Activated CD8-positive, alpha-beta T cell treated with anti-CD3 and anti-CD28 coated beads for 36 hours (primary cell): ENCODE data around the gene POU3F3. TPM values are rescaled to one million over a fixed set of nuclear protein-coding genes. Genes with fewer than 3 reads are reported as not detected.

Experiments used
- ATAC-seq: fragments of 200-7000 bp; cut with Tn5 transposase; one replicate; pipeline ENCODE4 v1.10.0; 2021; ENCODE audit warnings: mild to moderate bottlenecking, moderate library complexity
- CTCF ChIA-PET: fragments of 350-600 bp; sonication (Branson Sonifier 250); formaldehyde crosslinking; loops from one replicate; lab custom pipeline; 2021; ENCODE audit warnings: antibody characterized with exemption; lab: Charles Lee
- POLR2A ChIA-PET: fragments of 350-600 bp; sonication (Branson Sonifier 250); formaldehyde crosslinking; loops from one replicate; lab custom pipeline; 2021; ENCODE audit warnings: antibody characterized with exemption; lab: Charles Lee
- DNase-seq: peaks from one replicate; pipeline ENCODE4 v3.0.0-alpha.2; 2020
- H3K27ac Mint-ChIP-seq: one replicate; pipeline ENCODE4 v1.8.0; 2021; ENCODE audit warnings: mild to moderate bottlenecking, mixed read lengths
- H3K27me3 Mint-ChIP-seq: one replicate; pipeline ENCODE4 v1.8.0; 2021; ENCODE audit warnings: mixed read lengths
- H3K36me3 Mint-ChIP-seq: one replicate; pipeline ENCODE4 v1.8.0; 2021; ENCODE audit warnings: low read depth, mixed read lengths
- H3K4me1 Mint-ChIP-seq: one replicate; pipeline ENCODE4 v1.8.0; 2021; ENCODE audit warnings: low read depth, mixed read lengths
- H3K4me3 Mint-ChIP-seq: one replicate; pipeline ENCODE4 v1.8.0; 2021; ENCODE audit warnings: mild to moderate bottlenecking, moderate library complexity, mixed read lengths
- H3K9me3 Mint-ChIP-seq: one replicate; pipeline ENCODE4 v1.8.0; 2021; ENCODE audit warnings: mixed read lengths
- CTCF ChIP-seq: fragments of 200-600 bp; IDR thresholded peaks from one replicate; pipeline ENCODE4 v1.8.0; 2022; ENCODE audit warnings: antibody characterized with exemption, mild to moderate bottlenecking
- intact Hi-C: fragments of 100-400 bp; cut with micrococcal nuclease; formaldehyde crosslinking; loops from one replicate; pipeline ENCODE4 v1.10.0; 2022
- total RNA-seq, 2 experiments: library from RNA; stranded (reverse); gene quantifications; one replicate each; pipeline ENCODE4 v1.2.3, GENCODE V29; 2021

The POU3F3 gene
- total RNA-seq, 2 experiments from 2014 or later = not detected

DNA sequence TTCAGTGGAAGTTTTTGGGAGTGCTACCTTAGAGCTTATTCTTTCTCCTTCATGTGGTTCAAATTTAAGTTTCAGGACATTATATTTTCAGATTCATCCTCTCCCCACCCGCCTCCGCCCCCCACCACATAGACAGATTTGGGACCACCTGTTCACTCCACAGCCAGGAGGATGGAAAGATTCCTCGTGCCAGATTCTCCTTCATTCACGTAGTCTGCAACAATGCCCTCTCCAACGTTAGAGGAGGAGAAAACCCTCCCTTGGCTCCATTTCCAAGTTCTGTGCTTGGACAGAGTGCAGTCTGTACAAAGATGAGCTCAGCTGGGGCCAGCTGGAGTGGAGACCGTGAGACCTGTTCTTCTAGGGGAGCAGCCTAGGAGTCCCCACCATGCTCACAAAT, 26.2 kb downstream of the POU3F3 start:
- no peaks in the 10 kb centered on the region for H3K4me1 Mint-ChIP-seq
- no peak overlapping the region for H3K4me3 Mint-ChIP-seq
- no peaks in the 10 kb centered on the region for H3K36me3 Mint-ChIP-seq
- no peak overlapping the region for H3K27ac Mint-ChIP-seq
- intact Hi-C loops = no loop called here
- DNase-seq (no peak), ATAC-seq (no peak)
- no peak for TF ChIP-seq CTCF
- no peaks in the 10 kb centered on the region for H3K9me3 Mint-ChIP-seq
- peaks cover 25% of the 10 kb centered on the region for H3K27me3 Mint-ChIP-seq
- POLR2A ChIA-PET = no interaction called here
- CTCF ChIA-PET = interaction anchor here (2.0 kb wide), 1 partner anchor 31 kb away, joined by 6 read pairs; no protein-coding TSS in a partner anchor

DNA sequence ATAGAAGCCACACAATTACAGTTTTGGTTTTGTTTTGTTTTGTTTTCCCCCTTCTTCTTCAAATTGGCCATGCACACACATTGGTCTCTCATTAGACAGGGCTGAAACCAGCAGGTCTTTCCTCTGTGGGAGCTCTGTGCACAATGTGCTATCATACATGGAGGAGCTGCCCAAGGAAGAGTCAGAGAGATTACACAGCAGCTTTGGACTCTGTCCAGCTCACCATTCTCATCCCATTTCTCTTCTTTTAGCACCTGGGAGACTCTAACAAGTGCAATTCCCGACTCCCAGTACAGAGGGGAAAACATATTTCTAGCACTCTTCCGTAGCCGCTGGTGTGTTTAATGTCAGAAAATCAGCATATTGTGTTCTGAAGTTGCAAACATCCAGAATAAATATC, 29.4 kb downstream of the POU3F3 start:
- Mint-ChIP-seq H3K27ac (no peak overlapping the region), H3K36me3 (no peaks in the 10 kb centered on the region), H3K27me3 (peaks cover 15% of the 10 kb centered on the region), H3K9me3 (no peaks in the 10 kb centered on the region), H3K4me1 (peaks cover 5% of the 10 kb centered on the region), H3K4me3 (no peak overlapping the region)
- DNase-seq (no peak), ATAC-seq (no peak)
- POLR2A ChIA-PET = no interaction called here
- intact Hi-C loops = no loop called here
- no peak for TF ChIP-seq CTCF
- CTCF ChIA-PET = no interaction called here

DNA sequence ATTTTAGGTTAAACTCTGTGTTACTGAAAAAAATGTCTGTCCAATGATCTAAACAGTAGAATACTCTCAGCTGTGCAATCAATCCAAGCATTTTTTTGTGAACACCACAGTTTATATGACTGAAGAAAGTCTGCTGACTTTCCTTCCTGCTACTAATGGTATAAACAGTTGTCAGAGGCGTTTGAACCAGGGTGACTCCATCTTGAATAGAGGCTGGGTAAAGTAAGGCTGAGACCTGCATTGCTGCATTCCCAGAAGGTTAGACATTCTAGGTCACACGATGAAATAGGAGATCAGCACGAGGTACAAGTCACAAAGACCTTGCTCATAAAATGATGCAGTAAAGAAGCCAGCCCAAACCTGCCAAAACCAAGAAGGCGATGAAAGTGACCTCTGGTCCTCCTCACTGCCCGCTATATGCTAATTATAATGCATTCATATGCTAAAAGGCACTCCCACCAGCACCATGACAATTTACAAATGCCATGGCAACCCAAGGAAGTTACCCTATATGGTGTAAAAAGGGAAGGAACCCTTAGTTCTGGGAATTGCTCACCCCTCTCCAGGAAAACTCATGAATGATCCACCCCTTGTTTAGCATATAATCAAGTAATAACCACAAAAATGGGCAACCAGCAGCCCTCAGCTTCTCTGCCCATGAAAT, 31.3 kb downstream of the POU3F3 start:
- intact Hi-C loops = no loop called here
- no peak for DNase-seq
- Mint-ChIP-seq H3K4me1 (peaks cover 14% of the 10 kb centered on the region), H3K4me3 (no peak overlapping the region), H3K9me3 (no peaks in the 10 kb centered on the region), H3K27me3 (peaks cover 9% of the 10 kb centered on the region), H3K36me3 (no peaks in the 10 kb centered on the region), H3K27ac (no peak overlapping the region)
- no peak for ATAC-seq
- ChIA-PET CTCF (no interaction called here), POLR2A (no interaction called here)
- no peak for TF ChIP-seq CTCF

- Mint-ChIP-seq H3K4me1 (peaks cover 15% of the 10 kb centered on the region), H3K4me3 (no peak overlapping the region), H3K27me3 (peaks cover 7% of the 10 kb centered on the region), H3K9me3 (no peaks in the 10 kb centered on the region), H3K27ac (no peak overlapping the region), H3K36me3 (no peaks in the 10 kb centered on the region)
- intact Hi-C loops = no loop called here
- ChIA-PET CTCF (interaction anchor here (1.2 kb wide), 1 partner anchor 38 kb away, joined by 3 read pairs; no protein-coding TSS in a partner anchor), POLR2A (no interaction called here)
- no peak for TF ChIP-seq CTCF
- ATAC-seq (no peak), DNase-seq (no peak)
Measured at GRCh38 chr2:104887676-104888075, 33.8 kb downstream of the POU3F3 start.

GRCh38 chr2:104888489-104889258, 34.8 kb downstream of the POU3F3 start:
- peaks cover 15% of the 10 kb centered on the region for H3K4me1 Mint-ChIP-seq
- CTCF ChIA-PET = no interaction called here
- no peaks in the 10 kb centered on the region for H3K9me3 Mint-ChIP-seq
- DNase-seq = peak; percentile 31
- H3K27me3 Mint-ChIP-seq = peaks cover 3% of the 10 kb centered on the region
- no peaks in the 10 kb centered on the region for H3K36me3 Mint-ChIP-seq
- no peak for TF ChIP-seq CTCF
- POLR2A ChIA-PET = no interaction called here
- ATAC-seq = peak; percentile 71
- no peak overlapping the region for H3K27ac Mint-ChIP-seq
- intact Hi-C loops = no loop called here
- H3K4me3 Mint-ChIP-seq = no peak overlapping the region
